ENCODE data around the gene FABP1.

Gene FABP1

GRCh38 chr2:88115825-88116518 lies 11.9 kb downstream of the FABP1 start:
- no peak for DNase-seq (ENCODE audit: low read depth in 2 of 2)

DNA sequence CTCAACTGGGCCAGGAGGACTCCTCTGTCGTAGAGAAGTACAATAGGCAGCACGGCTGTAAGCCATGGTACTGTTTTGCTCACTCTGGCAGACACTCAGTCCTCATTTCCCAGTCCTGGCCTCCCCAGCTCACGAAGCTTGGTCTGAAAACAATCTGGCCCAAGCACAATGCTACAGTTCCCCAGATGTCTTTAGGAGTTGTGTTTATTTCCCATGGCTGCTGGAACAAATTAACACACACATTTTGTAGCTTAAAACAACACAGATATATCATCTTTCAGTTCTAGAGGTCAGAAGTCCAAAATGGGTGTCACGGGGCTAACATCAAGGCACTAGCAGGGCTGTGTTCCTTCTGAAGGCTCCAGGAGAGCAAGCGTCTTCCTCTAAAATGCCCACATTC lies 13.0 kb downstream of the FABP1 start:
- DNase-seq (ENCODE audit: low read depth in 2 of 2), result no peak

DNA sequence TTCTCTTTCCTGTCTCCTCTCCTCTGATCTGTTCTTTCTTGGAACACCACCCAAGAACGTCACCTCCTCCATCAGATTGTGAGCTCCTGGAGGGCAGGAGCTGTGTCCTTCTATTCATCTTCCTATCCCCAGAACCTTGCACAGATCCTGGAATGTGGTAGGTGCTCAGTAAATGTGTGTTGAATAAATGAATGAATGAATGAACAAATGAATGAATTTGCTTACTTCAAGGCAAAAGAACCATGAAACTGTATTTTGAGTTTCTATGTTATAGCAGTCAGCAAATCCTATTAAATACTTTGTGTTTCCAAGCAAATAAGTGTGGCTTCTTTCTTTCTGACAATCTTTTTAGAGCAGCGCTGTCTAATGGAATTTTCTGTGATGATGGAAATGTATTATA lies 14.8 kb downstream of the FABP1 start:
- DNase-seq (ENCODE audit: low read depth in 2 of 2), result no peak

DNA sequence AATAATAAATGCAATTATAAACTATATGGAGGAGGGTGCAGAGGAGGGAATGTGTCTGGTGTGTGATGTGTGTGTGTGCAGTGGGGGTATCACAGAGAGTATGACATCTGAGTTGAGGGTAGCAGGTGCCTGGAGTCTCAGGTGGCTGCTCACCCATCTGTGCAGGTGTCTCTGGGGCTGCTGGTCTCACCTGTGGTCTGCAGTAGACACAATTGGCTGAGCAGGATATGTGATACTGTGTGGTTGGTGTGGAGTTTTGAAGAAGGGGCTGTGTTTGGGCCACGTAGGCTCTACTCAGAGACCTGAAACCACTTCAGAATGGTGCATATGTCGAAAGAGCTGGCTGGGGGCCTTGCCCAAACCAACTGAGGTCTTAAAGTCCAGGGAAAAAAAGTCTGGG lies 17.0 kb downstream of the FABP1 start:
- DNase-seq (ENCODE audit: low read depth in 2 of 2), result no peak

GRCh38 chr2:88108796-88109195 lies 19.1 kb downstream of the FABP1 start:
- DNase-seq (ENCODE audit: low read depth in 2 of 2), result no peak

GRCh38 chr2:88100489-88100858 lies 27.4 kb downstream of the FABP1 start:
- DNase-seq (ENCODE audit: low read depth in 2 of 2), result no peak

- no peak for DNase-seq (ENCODE audit: low read depth in 2 of 2)
Observed at GRCh38 chr2:88099798-88100488, 27.9 kb downstream of the FABP1 start.

DNA sequence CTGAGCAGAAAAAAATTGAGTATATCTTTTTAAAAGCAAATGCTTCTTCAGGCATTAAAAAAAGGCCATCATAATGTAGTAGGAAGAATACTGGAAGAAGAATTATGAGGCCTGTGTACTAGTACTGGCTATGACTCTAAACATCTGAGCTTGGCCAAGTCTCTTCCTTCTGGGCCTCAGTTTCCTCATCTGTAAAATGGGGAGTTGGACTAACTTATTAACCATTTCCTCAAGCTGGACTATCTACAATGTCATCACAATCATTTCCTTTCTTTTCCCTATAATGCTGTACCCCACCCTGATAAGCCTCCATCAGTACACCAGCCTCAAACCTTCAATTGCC lies 29.3 kb downstream of the FABP1 start:
- DNase-seq (ENCODE audit: low read depth in 2 of 2), result no peak

- DNase-seq (ENCODE audit: low read depth in 2 of 2), result no peak
Observed at GRCh38 chr2:88097891-88098557, 29.8 kb downstream of the FABP1 start.

GRCh38 chr2:88097192-88097591 lies 30.7 kb downstream of the FABP1 start:
- DNase-seq (ENCODE audit: low read depth in 2 of 2), result no peak

DNA sequence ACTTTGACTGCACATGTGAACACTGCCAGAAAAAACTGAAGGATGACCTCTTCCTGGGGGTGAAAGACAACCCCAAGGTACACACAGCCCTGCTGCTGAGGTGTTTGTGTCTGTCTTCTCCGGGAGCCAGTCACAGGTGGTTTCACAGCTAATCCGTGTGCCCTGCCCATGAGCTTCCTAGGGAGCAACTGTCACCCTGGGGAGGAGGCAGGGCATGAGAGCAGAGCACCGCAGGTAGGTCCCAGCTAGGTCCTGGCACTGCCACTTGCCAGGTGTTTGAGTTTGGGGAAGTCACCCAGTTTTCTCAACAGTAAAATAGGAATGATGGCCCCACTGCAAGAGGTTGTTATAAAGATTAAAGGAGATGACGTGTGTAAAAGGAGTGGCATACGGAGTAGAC lies 31.2 kb downstream of the FABP1 start:
- DNase-seq (ENCODE audit: low read depth in 2 of 2), result no peak

DNA sequence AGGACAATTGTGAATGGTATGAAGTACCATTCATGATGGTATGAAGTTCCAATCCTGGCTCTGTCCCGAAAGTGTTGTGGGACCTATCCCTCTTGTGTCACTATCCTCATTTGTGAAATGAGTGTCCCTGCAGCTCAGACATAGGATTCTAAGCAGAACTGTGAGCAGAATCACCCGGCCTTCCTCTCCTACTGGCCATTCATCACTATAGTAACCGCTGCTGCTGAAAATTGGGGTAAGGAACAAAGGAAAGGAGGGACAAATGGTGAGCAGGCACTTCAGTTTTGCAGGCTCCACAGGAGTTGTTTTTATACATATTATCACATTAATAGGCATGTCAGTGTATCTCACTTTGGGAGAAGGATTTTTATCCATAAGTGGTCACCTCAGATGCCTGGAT lies 32.8 kb downstream of the FABP1 start:
- DNase-seq (ENCODE audit: low read depth in 2 of 2), result no peak

DNA sequence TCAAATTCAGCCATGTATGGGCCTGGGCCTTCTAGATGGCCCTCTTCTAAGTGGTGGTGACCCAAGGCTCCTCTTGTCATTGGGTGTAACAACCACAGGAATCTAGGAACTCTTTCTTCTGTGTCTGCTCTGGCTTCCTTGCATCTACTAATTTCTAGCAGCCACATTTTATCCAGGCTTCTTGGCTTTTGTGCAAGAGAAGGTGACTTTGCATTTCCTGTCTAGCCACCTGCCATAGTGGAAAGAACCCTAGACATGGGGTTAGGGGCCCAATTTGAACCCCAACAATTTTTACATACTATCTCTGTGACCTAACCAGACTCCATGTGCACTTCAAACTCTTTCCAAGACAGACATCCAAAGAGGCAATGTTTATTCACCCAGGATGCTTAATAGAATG lies 35.1 kb downstream of the FABP1 start:
- DNase-seq (ENCODE audit: low read depth in 2 of 2), result no peak

GRCh38 chr2:88091943-88092342 lies 35.9 kb downstream of the FABP1 start:
- DNase-seq (ENCODE audit: low read depth in 2 of 2), result no peak

DNA sequence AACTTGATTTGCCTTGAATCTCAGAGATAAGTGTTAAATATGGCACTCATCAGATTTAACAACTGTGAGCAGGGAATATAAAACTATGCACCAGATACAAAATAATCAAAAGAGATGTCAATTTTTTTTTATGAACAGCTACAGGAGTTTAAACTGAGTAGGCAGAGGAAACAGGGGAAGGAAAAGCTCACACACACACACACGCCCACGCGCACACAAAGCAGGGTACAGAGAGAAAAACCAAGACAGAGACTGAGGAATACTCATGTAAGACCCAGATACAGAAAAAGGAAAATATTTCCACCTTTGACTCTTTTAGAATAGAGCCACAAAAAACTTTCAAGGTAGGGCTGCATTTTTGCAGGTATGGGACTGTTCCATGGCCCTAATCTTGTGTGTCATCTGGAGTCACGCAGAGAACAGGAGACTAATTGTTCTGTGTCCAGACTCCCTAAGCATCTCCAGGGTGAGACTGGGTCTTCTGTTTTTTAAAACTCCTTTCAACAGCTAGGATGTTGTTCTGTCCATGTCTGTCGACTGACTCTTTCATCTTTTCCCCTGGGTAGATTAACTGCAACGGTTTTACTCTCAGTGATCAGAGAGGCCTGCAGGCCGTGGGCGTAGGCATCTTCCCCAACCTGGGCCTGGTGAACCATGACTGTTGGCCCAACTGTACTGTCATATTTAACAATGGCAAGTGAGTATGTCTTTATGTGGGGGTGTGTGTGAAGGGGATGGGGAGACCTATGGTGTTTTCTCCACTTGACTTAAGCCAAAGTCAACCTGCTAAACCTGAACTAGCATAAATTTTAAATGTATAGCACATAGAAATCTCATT lies 37.2 kb downstream of the FABP1 start:
- peak; percentile 4 to 26 for DNase-seq (ENCODE audit: low read depth in 2 of 2)

GRCh38 chr2:88088999-88089398 lies 38.9 kb downstream of the FABP1 start:
- no peak for DNase-seq (ENCODE audit: low read depth in 2 of 2)

GRCh38 chr2:88087763-88088162 lies 40.1 kb downstream of the FABP1 start:
- no peak for DNase-seq (ENCODE audit: low read depth in 2 of 2)

- no peak for DNase-seq (ENCODE audit: low read depth in 2 of 2)
Observed at GRCh38 chr2:88087073-88087472, 40.8 kb downstream of the FABP1 start.

- no peak for DNase-seq (ENCODE audit: low read depth in 2 of 2)
Observed at GRCh38 chr2:88086401-88086800, 41.5 kb downstream of the FABP1 start.

GRCh38 chr2:88085602-88086001 lies 42.3 kb downstream of the FABP1 start:
- no peak for DNase-seq (ENCODE audit: low read depth in 2 of 2)

DNA sequence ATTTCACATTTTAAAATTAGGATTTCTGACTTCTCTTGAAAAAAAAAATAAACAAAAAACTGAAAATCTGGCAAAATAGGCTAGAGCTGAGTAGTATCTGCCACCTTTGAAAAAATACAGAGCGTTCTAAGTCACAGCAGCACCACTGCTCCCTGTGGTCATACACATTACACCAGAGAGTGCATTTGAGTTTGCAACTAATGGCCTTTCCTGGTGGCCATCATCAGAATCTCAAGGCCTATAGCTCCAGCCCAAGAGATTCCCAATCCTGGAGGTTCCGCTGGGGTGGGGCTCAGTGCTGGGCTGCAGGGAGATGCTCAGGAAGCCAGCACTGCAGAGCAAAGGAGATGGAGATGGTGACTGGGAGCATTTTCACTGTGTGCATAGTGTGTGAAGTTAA lies 42.8 kb downstream of the FABP1 start:
- DNase-seq (ENCODE audit: low read depth in 2 of 2), result no peak

DNA sequence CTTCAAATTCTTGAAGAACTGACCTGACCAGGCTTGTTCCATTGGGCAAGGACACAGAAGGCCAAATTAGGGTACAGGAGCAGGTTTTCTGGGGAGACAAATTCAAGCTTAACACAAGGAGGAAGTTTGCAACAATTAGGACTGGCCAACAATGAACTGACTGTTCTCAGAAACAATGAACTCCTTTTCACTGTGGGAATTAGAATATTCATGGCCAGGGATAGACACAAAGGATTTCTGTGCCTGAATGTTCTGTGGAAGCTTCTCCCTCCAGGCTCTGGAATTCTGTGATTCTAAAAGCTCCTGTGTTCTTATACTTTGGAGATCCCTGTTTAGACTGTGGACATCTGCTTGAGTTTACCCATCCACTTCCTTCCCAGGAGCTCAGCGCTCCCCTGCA lies 45.1 kb downstream of the FABP1 start:
- DNase-seq (ENCODE audit: low read depth in 2 of 2), result no peak
